Activated T-cell treated with anti-CD3 and anti-CD28 coated beads, Interleukin-2, amount 50 U/mL, for 1 hour (primary cell): ENCODE results near the gene CYSRT1.

Experiments used
- DNase-seq: peaks from one replicate; pipeline ENCODE4 v3.0.0-alpha.2; 2020

The CYSRT1 gene, protein sequence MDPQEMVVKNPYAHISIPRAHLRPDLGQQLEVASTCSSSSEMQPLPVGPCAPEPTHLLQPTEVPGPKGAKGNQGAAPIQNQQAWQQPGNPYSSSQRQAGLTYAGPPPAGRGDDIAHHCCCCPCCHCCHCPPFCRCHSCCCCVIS

DNA sequence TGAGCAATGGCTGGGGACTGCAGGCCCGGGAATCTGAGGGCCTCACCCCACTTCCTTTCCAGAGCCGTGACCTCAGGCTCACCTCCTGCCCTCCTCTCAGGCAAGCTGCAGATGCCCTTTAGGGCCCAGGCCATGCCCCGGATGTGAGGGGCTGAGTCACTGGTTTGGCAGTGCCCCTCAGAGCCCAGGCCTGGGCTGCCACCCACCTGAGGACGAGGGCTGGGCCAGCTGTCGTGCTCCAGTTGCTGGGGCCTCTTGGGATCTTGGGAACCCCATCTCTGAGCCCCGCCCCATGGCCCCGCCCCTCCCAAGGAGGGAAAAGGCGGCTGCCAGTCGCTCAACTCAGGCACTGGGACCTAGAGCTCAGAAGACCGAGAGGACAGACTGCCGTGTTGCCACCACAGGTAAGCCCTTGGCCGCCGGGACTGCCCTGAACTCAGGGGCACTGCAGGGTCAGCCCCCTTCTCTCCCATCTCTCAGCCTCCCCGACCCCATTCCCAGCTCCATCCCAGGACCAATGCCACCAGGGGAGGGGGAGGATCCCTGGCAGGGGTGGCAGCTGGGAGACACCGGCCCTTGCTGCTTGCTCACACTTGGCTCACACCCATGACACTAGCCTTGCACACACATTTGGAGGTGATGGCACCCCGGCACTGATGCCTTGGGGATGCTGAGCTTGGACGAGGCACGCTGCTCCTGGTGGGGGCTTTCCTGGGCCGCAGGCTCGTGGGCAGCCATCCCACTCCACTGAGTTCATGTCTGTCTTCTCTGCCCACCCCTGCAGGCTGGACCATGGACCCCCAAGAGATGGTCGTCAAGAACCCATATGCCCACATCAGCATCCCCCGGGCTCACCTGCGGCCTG is at the start of gene CYSRT1:
Gene CYSRT1, plus strand, starts transcription at position 345 of the 865 bp plus-strand sequence. Its CDS starts 448 bp downstream, at position 793.
- no peak for DNase-seq

DNA sequence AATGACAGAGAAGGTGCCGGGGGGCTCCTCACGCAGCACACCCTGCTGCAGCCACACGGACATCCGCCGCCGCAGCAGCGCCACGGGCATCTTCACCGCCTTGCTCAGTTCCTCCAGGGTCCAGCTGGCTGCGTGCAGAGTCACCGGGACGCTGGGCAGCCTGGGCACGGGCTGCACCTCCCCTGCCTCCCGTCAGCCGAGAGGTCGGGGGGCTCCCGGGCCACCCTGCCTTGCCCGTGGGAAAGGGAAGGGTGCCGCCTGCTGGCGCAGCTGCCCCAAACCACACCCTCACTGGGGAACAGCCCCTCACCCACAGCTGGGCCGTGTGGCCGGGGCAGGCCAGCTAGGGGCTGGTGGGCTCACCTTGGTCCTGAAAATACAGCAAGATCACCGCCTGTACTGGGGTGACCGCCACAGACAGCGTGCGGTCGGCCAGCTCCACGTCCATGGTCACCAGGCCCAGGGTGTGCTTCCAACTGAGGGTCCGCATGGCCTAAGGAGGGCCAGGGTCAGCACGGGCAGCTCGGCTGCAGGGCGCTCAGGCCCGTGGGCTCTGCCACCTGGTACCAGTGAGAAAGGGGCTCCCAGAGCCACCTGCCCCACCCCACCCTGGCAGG is 49.5 kb upstream of the CYSRT1 start:
- DNase-seq, result no peak

DNA sequence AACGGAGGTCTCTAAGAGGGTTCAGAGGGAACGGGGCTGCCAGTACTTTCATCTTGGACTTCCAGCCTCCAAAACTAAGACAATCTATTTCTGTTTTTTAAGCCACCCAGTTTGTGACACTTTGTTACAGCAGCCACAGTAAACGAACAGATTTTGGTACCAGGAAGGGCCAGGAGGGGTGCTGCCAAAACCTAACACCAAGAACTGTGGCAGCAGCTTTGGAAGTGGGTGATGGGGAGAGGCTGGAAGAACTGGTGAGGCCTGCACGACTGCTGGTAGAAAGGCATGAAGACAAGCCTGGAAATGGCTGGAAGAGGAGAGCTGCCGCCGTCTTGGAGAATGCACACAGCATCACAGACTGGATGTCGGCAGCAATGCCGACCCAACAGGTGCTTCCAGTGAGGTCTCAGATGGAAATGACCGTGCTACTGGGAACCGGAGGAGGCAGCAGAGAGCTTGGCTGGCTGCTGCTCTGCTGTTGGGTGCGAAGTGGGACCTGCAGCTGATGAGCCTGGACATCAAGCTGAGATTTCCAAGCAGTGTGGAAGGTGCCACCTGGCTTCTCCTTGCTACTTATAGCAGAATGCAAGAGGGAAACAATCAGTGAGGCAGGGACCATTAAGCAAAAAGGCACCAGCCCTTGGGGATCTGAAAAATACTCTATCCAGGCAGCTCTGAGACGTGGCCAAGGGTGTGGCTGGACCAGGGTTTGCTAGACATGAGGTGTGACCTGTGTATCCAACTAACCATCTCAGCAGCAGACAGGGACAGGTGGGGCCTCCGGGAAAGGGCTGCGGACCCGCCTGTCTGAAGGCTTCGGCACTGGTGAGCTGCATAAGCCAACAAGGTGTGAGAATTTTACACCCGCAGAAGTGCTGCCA is 48.4 kb upstream of the CYSRT1 start:
- DNase-seq, result peak; percentile 33

DNA sequence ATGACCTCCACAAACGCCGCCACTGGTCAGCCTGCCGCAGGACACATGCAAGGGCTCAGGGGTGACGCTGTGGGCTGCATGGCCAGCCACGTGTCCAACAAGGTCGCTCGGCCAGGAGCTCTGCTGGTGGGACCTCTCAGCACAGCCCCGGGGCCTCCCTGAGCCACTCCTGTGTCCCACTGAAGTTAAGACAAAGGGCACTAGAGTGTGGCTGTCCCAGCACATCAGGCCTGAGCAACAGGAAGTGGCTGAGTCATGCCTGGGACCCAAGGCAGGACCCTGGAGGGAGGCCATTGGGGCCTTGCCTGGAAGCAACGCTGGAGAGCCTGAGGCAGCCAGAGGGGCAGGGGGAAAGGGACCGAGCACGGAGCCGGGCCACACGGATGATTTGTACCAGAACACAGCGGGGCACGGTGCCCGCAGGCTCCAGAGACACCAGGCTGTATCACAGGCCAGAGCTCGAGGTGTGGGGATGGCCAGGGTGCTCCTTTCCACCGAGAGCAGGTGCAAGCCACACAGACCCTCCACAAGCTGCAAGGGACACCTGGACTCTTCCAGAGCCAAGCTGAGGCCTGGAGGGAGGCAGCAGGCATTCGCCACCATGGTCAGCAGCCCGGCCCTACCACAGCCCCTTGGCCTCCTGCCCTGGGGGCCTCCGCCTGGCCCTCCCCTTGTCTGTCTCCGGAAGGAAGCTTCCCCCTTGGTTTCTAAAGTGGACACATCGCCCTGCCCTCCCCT is 46.6 kb upstream of the CYSRT1 start:
- DNase-seq, result no peak

DNA sequence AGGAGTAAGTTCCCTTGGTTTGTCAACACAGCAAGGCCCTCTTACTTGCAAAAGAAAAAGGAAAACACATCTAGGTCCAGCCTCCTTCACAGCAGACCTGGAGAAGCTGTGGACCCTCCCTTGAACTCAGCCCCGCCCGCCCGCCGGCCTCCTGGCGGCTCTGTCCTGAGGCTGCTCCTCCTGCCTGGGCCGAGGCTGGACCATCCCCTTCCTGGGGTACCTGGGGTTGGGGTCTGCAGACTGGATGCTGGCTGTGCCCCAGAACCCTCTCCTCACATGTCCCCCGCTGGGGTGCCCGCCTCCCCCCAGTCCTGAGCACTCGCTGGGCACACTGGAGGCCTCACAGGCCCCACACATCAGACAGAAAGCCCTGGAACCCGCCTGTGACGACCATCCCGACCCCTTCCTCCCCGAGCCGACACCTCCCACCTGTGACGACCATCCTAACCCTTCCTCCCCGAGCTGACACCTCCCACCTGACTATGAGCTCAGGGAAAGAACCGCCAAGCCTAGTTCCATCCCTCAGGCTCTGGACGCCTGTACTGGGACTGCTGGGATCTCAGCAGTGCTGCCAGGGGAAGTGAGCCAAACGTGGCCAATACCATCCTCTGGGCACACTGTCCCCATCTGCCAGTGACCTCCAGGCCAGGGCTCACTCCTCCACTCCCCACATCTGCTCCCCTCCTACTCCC is 45.9 kb upstream of the CYSRT1 start:
- no peak for DNase-seq

DNA sequence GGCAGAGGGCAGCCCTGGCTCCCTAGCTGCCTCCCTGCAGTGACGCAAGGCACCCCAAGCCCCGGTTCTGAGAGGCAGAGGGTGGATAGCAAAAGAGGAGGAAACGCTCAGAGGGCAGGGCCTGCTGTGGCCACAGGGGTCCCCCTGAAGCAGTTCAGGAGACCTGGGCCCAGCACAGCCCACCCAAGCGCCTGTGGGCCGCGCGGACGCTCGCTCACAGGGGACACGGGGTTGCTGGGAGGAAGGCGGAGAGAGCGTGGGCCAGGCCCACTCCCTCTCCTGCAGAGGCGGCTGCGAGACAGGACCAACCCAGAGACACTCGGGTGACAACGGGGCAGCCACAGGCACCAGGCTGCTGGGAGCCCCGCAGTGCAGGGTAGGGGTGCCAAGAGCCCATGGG is 45.2 kb upstream of the CYSRT1 start:
- no peak for DNase-seq

DNA sequence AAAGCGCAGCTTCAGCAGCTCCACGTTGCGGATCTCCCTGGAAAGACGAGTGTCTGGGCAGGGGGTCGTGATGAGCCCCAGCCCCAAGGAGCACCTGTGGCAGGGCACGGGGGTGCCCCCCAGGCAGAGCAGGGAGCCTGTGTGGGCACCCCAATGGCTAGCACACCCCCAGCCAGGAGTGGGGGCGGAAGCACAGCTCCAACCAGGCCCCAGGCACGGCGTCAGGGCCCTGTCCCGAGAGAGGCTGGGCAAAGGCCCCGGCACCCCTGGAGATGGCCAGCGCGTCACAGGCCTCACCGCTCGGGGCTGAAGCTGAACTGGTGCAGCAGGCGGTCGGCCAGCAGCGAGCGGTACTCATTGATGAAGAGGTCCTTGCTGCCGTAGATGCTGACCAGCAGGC is 44.5 kb upstream of the CYSRT1 start:
- DNase-seq, result no peak

DNA sequence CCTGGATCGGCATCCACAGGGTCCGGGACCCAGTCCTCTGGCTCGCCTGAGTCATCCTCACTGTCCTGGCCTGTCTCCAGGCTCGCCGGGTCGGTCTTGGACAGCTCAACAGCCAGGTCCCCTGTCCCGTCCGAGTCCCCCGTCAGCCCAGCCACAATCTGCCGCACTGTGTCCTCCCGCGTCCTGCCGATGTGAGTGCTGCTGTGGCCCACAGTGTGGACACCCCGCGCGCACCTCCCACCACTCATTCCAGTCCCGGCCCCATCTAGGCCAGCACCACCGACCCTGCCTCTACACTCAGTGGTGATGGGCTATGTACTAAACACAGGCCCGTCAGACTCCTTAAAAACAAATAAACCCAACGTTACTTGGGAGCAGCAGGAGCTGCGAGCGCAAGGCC is 43.3 kb upstream of the CYSRT1 start:
- no peak for DNase-seq

DNA sequence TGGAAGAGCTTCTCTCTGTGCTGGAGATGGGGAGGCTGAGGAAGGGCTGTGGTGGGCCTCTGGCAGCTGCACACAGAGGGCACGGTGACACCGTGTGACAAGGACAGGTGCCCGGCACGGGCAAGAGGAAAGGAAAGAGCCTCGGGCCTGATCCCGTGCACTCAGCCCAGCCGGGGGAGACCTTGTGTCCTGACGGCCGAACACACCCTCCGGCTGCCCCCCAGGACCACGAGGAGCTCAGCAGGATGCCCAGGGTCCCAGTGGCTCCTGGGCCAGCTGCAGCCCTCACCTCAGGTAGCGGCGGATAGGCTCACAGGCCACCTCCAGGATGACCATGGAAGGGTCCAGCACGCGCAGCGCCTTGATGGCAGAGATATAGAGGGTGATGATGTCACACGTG is 42.1 kb upstream of the CYSRT1 start:
- DNase-seq, result no peak

DNA sequence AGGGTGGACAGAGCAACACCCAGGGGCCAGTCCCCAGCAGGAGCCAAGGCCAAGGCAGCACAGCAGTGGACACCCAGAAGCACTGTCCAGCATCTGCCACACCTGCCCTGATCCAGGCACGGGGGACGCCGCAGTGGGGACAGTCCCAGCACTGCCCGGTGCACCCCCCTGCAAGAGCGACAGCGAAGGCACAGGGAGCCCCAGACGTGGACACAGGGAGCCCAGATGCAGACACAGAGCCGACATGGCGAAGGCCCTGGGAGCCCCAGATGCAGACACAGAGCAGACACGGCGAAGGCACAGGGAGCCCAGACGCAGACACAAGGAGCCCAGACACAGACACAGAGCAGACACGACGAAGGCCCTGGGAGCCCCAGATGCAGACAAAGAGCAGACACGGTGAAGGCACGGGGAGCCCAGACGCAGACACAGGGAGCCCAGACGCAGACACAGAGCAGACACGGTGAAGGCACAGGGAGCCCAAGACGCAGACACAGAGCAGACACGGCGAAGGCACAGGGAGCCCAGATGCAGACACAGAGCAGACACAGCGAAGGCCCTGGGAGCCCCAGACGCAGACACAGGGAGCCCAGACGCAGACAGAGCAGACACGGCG is 40.9 kb upstream of the CYSRT1 start:
- DNase-seq, result no peak

DNA sequence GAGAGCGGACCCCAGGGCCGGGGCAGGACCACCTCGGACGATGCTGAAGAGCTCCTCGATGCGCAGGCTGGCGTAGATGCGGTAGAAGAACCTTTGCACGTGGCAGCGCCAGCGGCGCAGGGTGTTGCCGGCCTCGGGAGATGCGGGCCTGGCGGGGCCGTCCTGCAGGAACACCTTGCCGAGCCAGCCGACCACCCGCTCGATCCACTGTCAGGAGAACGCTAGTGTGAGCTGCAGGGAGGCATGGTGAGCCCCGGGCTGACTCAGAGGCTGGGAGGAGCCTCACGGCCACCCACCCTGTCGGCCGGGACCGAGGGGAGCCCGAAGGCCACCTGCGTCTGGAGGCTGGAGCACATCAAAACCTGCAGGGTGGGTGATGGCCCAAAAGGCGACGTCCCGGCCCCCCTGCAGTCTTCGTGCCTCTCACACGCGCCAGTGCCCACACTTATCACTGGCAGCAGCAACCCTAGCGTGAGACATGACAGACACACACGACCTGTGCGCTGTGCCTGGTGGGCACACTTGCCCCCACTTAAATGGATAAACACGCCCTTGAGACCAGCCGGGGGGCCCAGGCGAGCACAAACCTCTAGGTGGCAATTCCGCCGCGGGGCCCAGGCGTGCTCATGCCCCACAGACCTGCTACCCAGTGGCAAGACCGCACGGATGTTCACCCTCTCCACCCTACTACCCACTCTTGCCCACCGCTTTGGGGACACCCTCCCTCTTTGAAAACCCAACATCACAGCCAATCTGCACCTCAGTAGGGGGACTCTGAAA is 39.9 kb upstream of the CYSRT1 start:
- no peak for DNase-seq

DNA sequence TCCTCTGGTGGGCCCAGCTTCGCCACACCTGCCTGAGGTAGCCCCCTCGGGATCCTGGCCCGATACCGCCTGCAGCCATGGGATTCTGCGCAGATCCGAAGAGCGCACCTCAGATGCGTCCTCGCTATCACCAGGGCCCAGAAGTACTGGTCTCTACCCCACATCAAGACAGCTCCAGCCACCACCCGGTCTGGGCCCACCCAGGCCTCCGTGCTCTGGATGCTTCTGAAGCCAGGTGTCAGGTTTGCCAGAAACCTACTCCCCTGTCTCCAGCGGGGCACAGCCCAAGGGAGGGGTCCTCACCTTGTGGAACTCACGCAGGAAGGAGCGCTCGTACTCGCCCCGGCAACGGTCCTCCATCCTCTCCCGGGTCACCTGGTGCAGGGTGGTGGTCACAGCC is 39.1 kb upstream of the CYSRT1 start:
- no peak for DNase-seq

DNA sequence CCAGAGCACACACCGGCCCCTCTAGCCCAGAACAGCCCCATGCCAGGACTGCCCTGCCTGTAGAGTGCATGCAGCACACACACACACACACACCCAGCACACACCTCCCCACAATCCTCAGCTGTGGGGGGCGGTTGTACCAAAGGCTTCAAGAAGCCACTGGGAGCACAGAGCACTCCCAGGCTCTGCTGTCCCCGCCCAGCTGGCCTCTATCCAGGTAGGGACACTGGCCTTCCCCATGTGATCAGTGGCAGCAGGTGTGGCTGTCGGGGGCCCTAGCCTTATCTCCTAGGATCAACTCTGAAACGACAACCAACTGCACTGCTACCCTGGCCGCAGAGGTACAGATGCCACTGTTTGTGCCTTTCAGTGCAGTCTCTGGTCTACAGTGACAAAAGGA is 38.6 kb upstream of the CYSRT1 start:
- no peak for DNase-seq

DNA sequence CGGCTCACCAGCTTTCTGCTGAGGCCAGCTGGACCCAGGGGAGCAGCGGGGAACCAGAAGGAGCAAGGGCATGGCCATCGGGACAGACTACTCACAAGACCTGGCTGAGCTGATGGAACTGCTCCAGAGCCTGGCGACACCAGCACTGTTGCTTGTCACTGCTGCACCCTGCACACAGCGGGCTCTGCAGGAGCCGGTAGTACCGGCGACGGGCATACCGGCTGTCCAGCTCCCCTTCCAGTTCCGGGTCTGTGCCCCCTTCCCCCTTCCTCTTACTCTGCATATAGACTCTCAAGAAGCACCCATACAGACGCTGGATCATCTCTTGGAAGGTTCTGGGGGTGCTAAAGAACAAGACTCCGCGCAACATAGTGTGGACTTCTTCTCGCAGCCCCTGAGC is 37.6 kb upstream of the CYSRT1 start:
- no peak for DNase-seq

DNA sequence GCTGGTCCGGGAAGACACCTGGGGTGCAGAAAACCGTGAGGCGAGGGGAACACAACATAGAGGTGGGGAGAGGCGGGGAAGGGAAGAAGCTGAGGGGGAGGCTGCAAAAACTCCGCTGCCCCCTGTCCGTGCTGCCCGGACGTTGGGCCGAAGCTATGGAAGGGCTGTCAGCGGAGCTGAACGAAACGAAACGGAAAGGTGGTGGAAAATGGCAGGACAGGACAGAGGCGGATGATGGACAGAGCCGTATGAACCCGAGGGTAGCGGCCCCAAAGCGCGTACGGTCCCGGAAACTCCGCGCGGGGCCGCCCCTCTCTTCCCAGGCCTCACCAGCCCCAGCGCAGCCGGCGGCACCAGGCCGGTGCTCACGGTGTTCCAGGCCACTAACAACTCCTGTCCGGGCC is 36.9 kb upstream of the CYSRT1 start:
- DNase-seq, result no peak

DNA sequence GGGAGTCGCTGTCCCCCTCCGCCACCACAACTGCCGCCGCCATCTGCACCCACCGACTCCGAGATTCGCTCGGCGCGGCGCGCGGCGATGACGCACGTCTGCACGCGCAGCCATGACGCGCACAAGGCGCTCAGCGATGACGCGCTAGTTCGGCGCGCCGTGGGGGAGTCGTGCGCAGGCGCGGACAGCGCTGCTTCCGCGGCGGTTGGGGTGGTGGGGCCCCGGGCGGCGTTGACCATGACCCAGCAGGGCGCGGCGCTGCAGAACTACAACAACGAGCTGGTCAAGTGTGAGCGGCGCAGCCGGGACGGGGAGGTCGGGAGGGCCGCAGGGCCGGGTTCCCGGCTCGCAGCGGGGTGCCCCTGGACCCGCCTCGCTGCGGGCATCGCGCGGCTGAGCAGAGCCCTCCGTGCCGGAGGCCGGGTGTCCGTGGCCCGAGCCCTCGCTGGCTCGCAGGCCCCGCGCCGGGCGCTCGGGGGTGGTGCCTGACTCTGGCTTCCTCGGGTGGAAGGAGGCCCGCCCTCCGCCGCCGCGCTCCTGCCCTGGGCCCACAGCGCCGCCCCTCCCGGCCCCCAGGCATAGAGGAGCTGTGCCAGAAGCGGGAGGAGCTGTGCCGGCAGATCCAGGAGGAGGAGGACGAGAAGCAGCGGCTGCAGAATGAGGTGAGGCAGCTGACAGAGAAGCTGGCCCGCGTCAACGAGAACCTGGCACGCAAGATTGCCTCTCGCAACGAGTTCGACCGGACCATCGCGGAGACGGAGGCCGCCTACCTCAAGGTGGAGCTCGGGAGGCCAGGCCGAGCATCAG is 36.3 kb upstream of the CYSRT1 start, which contains the start of the genes ANAPC2 and SSNA1:
Gene ANAPC2, minus strand, starts transcription at position 71 of the 807 bp plus-strand sequence. Its CDS starts 28 bp downstream, at position 43.
Gene SSNA1, plus strand, starts transcription at position 187 of the 807 bp plus-strand sequence. Its CDS starts 51 bp downstream, at position 238.
- peak; percentile 97 for DNase-seq

DNA sequence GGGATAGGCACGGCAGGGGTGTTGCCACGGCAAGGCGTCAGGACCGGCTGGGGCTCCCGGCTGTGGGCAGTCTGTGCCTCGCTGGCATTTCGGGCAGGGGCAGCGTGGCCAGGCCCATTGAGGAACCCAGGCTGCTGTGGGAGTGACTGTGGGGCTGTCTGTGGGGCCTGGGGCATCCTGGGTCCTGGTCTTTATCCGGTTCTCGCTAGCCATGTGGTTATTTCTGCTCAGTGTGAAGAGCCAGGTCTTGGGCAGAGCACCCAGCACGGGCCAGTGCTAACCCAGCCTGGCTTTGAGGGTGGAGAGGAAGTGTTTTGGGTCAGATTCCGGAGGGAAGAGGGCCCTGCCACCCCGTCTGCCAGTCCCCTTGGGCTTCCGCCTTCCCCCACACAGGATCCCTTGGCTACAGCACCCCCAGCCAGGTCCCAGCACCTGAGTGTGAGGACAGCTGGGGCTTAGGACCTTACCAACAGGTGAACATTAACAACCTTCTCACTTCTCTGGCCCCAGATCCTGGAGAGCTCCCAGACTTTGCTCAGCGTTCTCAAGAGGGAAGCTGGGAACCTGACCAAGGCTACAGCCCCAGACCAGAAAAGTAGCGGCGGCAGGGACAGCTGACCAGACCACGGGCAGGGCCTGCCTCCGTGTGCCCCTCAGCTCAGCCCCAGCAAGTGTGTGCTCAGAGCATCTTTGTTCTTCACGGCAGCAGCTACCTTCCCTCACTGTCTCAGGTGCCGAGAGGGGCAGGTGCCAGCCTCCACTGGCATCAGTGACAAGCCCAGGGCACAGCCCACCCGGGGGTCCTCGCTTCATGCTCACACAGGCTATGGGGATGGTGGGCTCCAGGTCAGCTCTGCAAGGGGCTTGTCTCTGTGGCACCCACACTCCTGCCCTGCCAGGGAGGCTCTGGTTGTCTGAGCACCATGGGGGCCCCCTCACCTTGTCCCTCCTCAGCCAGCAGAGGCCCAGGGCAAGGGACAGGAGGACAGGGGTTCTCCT is 35.4 kb upstream of the CYSRT1 start:
- no peak for DNase-seq

DNA sequence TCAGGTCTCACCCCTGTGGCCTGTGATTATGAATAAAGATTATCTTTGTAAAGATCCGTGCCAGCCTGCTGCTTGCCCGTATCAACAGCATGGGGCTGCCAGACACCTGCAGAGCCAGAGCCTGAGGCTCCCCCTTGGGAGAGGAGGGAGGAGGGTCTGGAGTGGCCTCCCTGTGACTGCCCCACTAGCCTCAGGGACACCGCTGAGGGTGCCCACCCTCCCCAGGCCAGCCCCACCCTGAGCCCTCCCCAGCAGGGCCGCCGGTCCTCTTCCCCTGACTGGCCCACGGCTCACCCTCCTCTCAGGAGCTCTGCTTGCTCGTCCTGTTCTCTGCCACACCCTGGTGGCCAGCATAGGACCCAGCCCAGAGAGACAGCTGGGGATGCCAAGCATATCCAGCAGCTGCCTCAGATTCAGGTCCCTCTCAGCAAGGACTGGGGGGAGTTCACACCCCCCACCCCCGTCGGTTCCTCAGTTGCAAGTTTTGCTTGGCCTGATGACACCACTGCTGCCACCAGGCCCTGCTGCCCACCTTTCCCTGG is 34.6 kb upstream of the CYSRT1 start:
- no peak for DNase-seq
